ENCODE results near the gene TMEM80.

GRCh38 chr11:656866-657265, 38.8 kb upstream of the TMEM80 start:
- TF ChIP-seq CTCF (IDR thresholded peaks at IDR 0.05) (no peak), POLR2A (IDR thresholded peaks at IDR 0.05) (no peak)
